Fibroblast of lung (primary cell): ENCODE measurements around the gene TRAF5.

Experiments used
- CTCF ChIP-seq, 2 donors: IDR thresholded peaks in 1 of 2; conservative IDR thresholded peaks in 1 of 2; 1 replicate in 1 of 2; 2 replicates in 1 of 2; pipeline ENCODE4 v1.5.1; 2011 to 2012; ENCODE audit warnings: low read length in 2 of 2, control low read depth in 1 of 2, inconsistent platforms in 1 of 2, low read depth in 1 of 2, mild to moderate bottlenecking in 1 of 2
- EZH2 ChIP-seq: IDR thresholded peaks from 2 replicates; pipeline ENCODE4 v1.5.1; 2012; ENCODE audit warnings: low read length, control low read depth, mild to moderate bottlenecking; ENCODE audit errors: missing control alignments

GRCh38 chr1:211361202-211361601 lies 34.6 kb downstream of the TRAF5 start:
- TF ChIP-seq EZH2 = no peak
- TF ChIP-seq CTCF (conservative IDR thresholded peaks at IDR 0.05 in 1 of 2, IDR thresholded peaks at IDR 0.05 in 1 of 2; ENCODE audit: low read depth in 1 of 2, low read length in 2 of 2) = no peak
